Liver (tissue), 9 donors: ENCODE results near the gene GPR141. TPM values are rescaled to one million over a fixed set of nuclear protein-coding genes. Genes with fewer than 3 reads are reported as not detected.

ENCODE experiments used
- DNase-seq: peaks from one replicate; pipeline ENCODE4 v3.0.0-alpha.2; 2017; ENCODE audit warnings: low spot score
- H3K27ac ChIP-seq, 2 donors: one replicate each; pipeline ENCODE4 v1.7.0; 2013; ENCODE audit warnings: inconsistent platforms in 2 of 2, low read length in 2 of 2, control low read depth in 1 of 2, low read depth in 1 of 2, mild to moderate bottlenecking in 1 of 2
- H3K27me3 ChIP-seq, 4 donors: one replicate each; pipeline versions ENCODE4 v1.6.1 to v1.7.0; 2013; ENCODE audit warnings: low read length in 3 of 4, inconsistent platforms in 1 of 4, mild to moderate bottlenecking in 1 of 4, moderate library complexity in 1 of 4; ENCODE audit not compliant: control insufficient read depth in 4 of 4, insufficient read depth in 4 of 4
- H3K36me3 ChIP-seq, 4 donors: one replicate each; pipeline versions ENCODE4 v1.6.1 to v1.7.0; 2013; ENCODE audit warnings: low read length in 3 of 4, mild to moderate bottlenecking in 3 of 4, low read depth in 1 of 4, moderate library complexity in 1 of 4; ENCODE audit not compliant: control insufficient read depth in 4 of 4, insufficient read depth in 3 of 4
- H3K4me1 ChIP-seq, 4 donors: one replicate each; pipeline versions ENCODE4 v1.6.1 to v1.7.0; 2013; ENCODE audit warnings: low read length in 3 of 4, mild to moderate bottlenecking in 3 of 4, moderate library complexity in 1 of 4; ENCODE audit not compliant: control insufficient read depth in 4 of 4, insufficient read depth in 4 of 4
- H3K4me3 ChIP-seq, 3 donors: one replicate each; pipeline versions ENCODE4 v1.6.1 to v1.7.0; 2013; ENCODE audit warnings: low read length in 3 of 3, control low read depth in 1 of 3, low read depth in 1 of 3, mild to moderate bottlenecking in 1 of 3
- H3K9ac ChIP-seq, 2 donors: one replicate each; pipeline ENCODE4 v1.7.0; 2013; ENCODE audit warnings: low read length in 2 of 2, mild to moderate bottlenecking in 2 of 2, moderate library complexity in 2 of 2, control low read depth in 1 of 2, low read depth in 1 of 2
- H3K9me3 ChIP-seq, 4 donors: one replicate each; pipeline versions ENCODE4 v1.6.1 to v1.7.0; 2013; ENCODE audit warnings: low read length in 3 of 4; ENCODE audit not compliant: control insufficient read depth in 4 of 4
- EGR1 ChIP-seq, 2 donors: IDR thresholded peaks; 2 replicates each; pipeline ENCODE4 v1.6.1; 2016 to 2018; ENCODE audit warnings: antibody characterized with exemption in 2 of 2, low read depth in 2 of 2
- FOXA1 ChIP-seq: IDR thresholded peaks from 2 replicates; pipeline ENCODE4 v1.6.1; 2016; ENCODE audit warnings: antibody characterized with exemption
- FOXA2 ChIP-seq: IDR thresholded peaks from 2 replicates; pipeline ENCODE4 v1.6.1; 2016; ENCODE audit warnings: antibody characterized with exemption
- HNF4A ChIP-seq, 2 donors: conservative IDR thresholded peaks; 2 replicates each; pipeline ENCODE4 v1.6.1; 2016; ENCODE audit warnings: antibody characterized with exemption in 2 of 2, mild to moderate bottlenecking in 2 of 2
- HNF4G ChIP-seq: IDR thresholded peaks from 2 replicates; pipeline ENCODE4 v1.6.1; 2016; ENCODE audit warnings: antibody characterized with exemption
- NR2F2 ChIP-seq: IDR thresholded peaks from 2 replicates; pipeline ENCODE4 v1.6.1; 2016; ENCODE audit warnings: antibody characterized with exemption
- RAD21 ChIP-seq, 2 donors: IDR thresholded peaks; 2 replicates each; pipeline ENCODE4 v1.6.1; 2016; ENCODE audit warnings: antibody characterized with exemption in 2 of 2, mild to moderate bottlenecking in 2 of 2
- SP1 ChIP-seq: IDR thresholded peaks from 2 replicates; pipeline ENCODE4 v1.6.1; 2018; ENCODE audit warnings: antibody characterized with exemption, mild to moderate bottlenecking
- YY1 ChIP-seq: IDR thresholded peaks from 2 replicates; pipeline ENCODE4 v1.6.1; 2016; ENCODE audit warnings: antibody characterized with exemption, mild to moderate bottlenecking
- WGBS: extraction: QIAGEN DNeasy Blood & Tissue Kit; methylation state at CpG from one replicate; pipeline ENCODE4 v1.1.7; 2013; 5-methylcytosine and 5-hydroxymethylcytosine counted together
- polyA plus RNA-seq, 2 donors: library from polyadenylated mRNA; stranded (reverse) in 1 of 2; unstranded in 1 of 2; fragments of 200-250 nt in 1 of 2; fragments of >200 nt in 1 of 2; fragmentation: Nextera tagmentation in 1 of 2; extraction: Ambion mirVana in 1 of 2; gene quantifications; one replicate each; pipeline versions ENCODE4 v1.2.1 to v1.2.3, GENCODE V29; 2013 to 2015
- total RNA-seq, 2 donors: library from RNA; depleted of rRNA; stranded (reverse); fragments of >200 nt; gene quantifications; one replicate each; pipeline ENCODE4 v1.2.3, GENCODE V29; 2014
- TF ChIP-seq, protein P1 (sequence below): IDR thresholded peaks from 2 replicates; pipeline ENCODE4 v1.6.1; 2016; ENCODE audit warnings: antibody characterized with exemption
- TF ChIP-seq, protein P2 (sequence below): IDR thresholded peaks from 2 replicates; pipeline ENCODE4 v1.6.1; 2016; ENCODE audit warnings: antibody characterized with exemption, mild to moderate bottlenecking
- TF ChIP-seq, protein P3 (sequence below): fragments of 150-350 bp; IDR thresholded peaks from 2 replicates; pipeline ENCODE4 v1.5.1; 2017; ENCODE audit warnings: improper control_type of control experiment, low read depth, low read length; ENCODE audit not compliant: missing input control
- TF ChIP-seq, protein P4 (sequence below): IDR thresholded peaks from 2 replicates; pipeline ENCODE4 v1.6.1; 2016; ENCODE audit warnings: antibody characterized with exemption
- donor health status: healthy.
- donor health status: healthy.
- donor health status: healthy.
- donor health status: healthy.
- donor health status: healthy.

GPR141 gene
- total and polyA plus RNA-seq, 4 donors, result 0.28 to 2.9 (median 1.4) TPM; not detected in 1

DNA sequence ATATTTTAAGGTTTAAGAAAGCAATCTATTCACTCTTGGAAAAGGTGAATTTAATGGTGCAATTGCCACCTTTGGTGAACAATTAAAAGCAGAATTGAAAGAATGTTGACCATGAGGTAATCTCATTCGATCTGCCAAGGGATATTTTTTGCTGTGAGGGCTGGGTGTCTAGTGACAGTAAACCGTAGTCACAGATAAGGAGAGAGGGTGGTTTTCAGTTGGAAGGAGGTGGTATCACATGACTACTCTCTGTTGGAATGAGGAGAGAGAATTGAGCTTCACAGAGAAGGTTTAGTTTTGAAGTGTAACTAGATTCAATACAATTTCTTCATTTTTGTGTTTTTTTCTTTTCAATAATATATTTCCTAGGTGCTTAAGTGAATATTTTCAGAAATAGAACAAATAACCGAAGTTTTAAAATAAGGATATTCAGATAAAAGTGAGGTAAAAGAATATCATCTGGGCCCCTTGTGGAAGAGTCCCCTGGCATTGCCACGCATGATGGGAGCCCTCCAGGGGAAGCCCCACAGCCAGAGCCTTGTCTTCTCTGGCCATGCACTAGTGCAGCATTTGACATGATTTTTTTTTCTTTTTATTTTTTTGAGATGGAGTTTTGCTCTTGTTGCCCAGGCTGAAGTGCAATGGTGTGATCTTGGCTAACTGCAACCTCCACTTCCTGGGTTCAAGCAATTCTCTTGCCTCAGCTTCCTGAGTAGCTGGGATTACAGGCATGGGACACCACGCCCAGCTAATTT is 73.4 kb downstream of the GPR141 start:
- no peaks in the 10 kb centered on the region for H3K9me3 ChIP-seq
- H3K36me3 ChIP-seq, result no peaks in the 10 kb centered on the region

DNA sequence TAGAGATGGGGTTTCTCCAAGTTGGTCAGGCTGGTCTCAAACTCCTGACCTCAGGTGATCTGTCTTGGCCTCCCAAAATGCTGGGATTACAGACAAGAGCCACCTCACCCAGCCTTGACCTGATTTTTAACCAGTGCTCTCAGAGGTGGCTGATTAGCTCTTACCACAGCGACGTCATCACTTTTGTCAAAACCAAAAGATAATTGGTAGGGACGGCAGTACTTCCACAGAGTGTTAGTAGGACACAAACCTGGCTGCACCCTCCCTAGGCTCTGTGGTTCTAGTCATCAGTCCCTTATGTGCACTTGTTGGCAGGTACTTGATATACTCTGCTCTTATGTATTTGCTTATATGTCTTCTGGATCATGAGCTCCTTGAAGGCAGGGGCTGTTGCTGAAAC is 74.0 kb downstream of the GPR141 start:
- H3K36me3 ChIP-seq, result no peaks in the 10 kb centered on the region
- no peaks in the 10 kb centered on the region for H3K4me1 ChIP-seq
- TF ChIP-seq FOXA2 (no peak), NR2F2 (no peak), HNF4A (conservative IDR thresholded peaks at IDR 0.05) (no peak), HNF4G (no peak), RAD21 (IDR thresholded peaks at IDR 0.05) (no peak), YY1 (no peak), SP1 (no peak), FOXA1 (no peak), EGR1 (IDR thresholded peaks at IDR 0.05; ENCODE audit: low read depth in 2 of 2) (no peak)
- TF ChIP-seq, protein P1, sequence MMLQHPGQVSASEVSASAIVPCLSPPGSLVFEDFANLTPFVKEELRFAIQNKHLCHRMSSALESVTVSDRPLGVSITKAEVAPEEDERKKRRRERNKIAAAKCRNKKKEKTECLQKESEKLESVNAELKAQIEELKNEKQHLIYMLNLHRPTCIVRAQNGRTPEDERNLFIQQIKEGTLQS, result no peak
- TF ChIP-seq, protein P2, sequence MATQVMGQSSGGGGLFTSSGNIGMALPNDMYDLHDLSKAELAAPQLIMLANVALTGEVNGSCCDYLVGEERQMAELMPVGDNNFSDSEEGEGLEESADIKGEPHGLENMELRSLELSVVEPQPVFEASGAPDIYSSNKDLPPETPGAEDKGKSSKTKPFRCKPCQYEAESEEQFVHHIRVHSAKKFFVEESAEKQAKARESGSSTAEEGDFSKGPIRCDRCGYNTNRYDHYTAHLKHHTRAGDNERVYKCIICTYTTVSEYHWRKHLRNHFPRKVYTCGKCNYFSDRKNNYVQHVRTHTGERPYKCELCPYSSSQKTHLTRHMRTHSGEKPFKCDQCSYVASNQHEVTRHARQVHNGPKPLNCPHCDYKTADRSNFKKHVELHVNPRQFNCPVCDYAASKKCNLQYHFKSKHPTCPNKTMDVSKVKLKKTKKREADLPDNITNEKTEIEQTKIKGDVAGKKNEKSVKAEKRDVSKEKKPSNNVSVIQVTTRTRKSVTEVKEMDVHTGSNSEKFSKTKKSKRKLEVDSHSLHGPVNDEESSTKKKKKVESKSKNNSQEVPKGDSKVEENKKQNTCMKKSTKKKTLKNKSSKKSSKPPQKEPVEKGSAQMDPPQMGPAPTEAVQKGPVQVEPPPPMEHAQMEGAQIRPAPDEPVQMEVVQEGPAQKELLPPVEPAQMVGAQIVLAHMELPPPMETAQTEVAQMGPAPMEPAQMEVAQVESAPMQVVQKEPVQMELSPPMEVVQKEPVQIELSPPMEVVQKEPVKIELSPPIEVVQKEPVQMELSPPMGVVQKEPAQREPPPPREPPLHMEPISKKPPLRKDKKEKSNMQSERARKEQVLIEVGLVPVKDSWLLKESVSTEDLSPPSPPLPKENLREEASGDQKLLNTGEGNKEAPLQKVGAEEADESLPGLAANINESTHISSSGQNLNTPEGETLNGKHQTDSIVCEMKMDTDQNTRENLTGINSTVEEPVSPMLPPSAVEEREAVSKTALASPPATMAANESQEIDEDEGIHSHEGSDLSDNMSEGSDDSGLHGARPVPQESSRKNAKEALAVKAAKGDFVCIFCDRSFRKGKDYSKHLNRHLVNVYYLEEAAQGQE, result no peak
- TF ChIP-seq, protein P3, sequence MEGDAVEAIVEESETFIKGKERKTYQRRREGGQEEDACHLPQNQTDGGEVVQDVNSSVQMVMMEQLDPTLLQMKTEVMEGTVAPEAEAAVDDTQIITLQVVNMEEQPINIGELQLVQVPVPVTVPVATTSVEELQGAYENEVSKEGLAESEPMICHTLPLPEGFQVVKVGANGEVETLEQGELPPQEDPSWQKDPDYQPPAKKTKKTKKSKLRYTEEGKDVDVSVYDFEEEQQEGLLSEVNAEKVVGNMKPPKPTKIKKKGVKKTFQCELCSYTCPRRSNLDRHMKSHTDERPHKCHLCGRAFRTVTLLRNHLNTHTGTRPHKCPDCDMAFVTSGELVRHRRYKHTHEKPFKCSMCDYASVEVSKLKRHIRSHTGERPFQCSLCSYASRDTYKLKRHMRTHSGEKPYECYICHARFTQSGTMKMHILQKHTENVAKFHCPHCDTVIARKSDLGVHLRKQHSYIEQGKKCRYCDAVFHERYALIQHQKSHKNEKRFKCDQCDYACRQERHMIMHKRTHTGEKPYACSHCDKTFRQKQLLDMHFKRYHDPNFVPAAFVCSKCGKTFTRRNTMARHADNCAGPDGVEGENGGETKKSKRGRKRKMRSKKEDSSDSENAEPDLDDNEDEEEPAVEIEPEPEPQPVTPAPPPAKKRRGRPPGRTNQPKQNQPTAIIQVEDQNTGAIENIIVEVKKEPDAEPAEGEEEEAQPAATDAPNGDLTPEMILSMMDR, result no peak
- TF ChIP-seq, protein P4, sequence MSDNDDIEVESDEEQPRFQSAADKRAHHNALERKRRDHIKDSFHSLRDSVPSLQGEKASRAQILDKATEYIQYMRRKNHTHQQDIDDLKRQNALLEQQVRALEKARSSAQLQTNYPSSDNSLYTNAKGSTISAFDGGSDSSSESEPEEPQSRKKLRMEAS, result no peak
- WGBS, result 85% methylated on average over 3 of the region's 3 CpGs
- no peak overlapping the region for H3K27ac ChIP-seq
- no peaks in the 10 kb centered on the region for H3K9me3 ChIP-seq
- H3K4me3 ChIP-seq, result no peak overlapping the region
- H3K9ac ChIP-seq, result no peak overlapping the region
- no peaks in the 10 kb centered on the region for H3K27me3 ChIP-seq
- no peak for DNase-seq

More for the DNA sequence above, 73.4 kb downstream of the GPR141 start:
- no peak for TF ChIP-seq FOXA2
- H3K27ac ChIP-seq, result no peak overlapping the region
- no peaks in the 10 kb centered on the region for H3K27me3 ChIP-seq
- no peak overlapping the region for H3K9ac ChIP-seq
- H3K4me1 ChIP-seq, result no peaks in the 10 kb centered on the region
- WGBS, result 58% methylated on average over 5 of the region's 5 CpGs
- no peak for DNase-seq
- H3K4me3 ChIP-seq, result no peak overlapping the region
